Endothelial cell of umbilical vein (primary cell): ENCODE measurements around the gene LRRC14B. TPM values are rescaled to one million over a fixed set of nuclear protein-coding genes. Genes with fewer than 3 reads are reported as not detected.

Experiments used
- BruUV-seq: library from RNA; stranded (reverse); fragments of 400-500 nt; replicated peaks from 2 replicates; lab custom pipeline; 2021; lab: Mats Ljungman, UMichigan
- CTCF ChIA-PET: fragments of 300-600, 350-600 bp; sonication (Branson Sonifier 250); formaldehyde crosslinking; loops from one replicate; lab custom pipeline; 2021; ENCODE audit warnings: antibody characterized with exemption, inconsistent platforms; lab: Charles Lee
- POLR2A ChIA-PET: fragments of 300-600, 350-600 bp; sonication (Branson Sonifier 250); formaldehyde crosslinking; loops from one replicate; lab custom pipeline; 2021; ENCODE audit warnings: antibody characterized with exemption, inconsistent platforms; lab: Charles Lee
- DNase-seq: peaks from one replicate; pipeline ENCODE4 v3.0.0-alpha.2; 2011; ENCODE audit warnings: low read depth, low spot score
- FAIRE-seq: peaks from 2 replicates; lab custom pipeline; 2011; peaks lifted over from hg19 to GRCh38; lab: Jason Lieb, UNC
- H2AFZ ChIP-seq: 2 replicates; pipeline ENCODE4 v1.6.0; 2012; ENCODE audit warnings: low read depth, low read length, control low read depth, inconsistent platforms
- H3K27ac ChIP-seq: 2 replicates; pipeline ENCODE4 v1.5.1; 2011; ENCODE audit warnings: low read depth, mild to moderate bottlenecking, control low read depth, low read length, moderate library complexity; ENCODE audit not compliant: insufficient read depth
- H3K27me3 ChIP-seq, 2 experiments: 2 replicates each; pipeline versions ENCODE4 v1.6.0 to v1.6.1; 2011; ENCODE audit warnings: low read length in 2 of 2, mixed read lengths in 1 of 2; ENCODE audit not compliant: control insufficient read depth in 2 of 2, insufficient read depth in 2 of 2
- H3K36me3 ChIP-seq, 2 experiments: 2 replicates in 1 of 2; 3 replicates in 1 of 2; pipeline ENCODE4 v1.5.1; 2011; ENCODE audit warnings: low read length in 2 of 2, mild to moderate bottlenecking in 1 of 2, moderate library complexity in 1 of 2; ENCODE audit not compliant: control insufficient read depth in 2 of 2, insufficient read depth in 2 of 2; ENCODE audit errors: extremely low read depth in 1 of 2
- H3K4me1 ChIP-seq: 3 replicates; pipeline ENCODE4 v1.5.1; 2011; ENCODE audit warnings: mild to moderate bottlenecking, low read length; ENCODE audit not compliant: control insufficient read depth, insufficient read depth; ENCODE audit errors: extremely low read depth
- H3K4me2 ChIP-seq: 2 replicates; pipeline ENCODE4 v1.6.1; 2011; ENCODE audit warnings: low read length, control low read depth, mixed read lengths; ENCODE audit not compliant: insufficient read depth
- H3K4me3 ChIP-seq, 3 experiments: fragments of 200-600 bp in 1 of 3; sonication (generic), shearing (Covaris generic) in 1 of 3; replicated peaks in 1 of 3; 2 replicates each; pipeline ENCODE4 v1.5.1; 2011 to 2016; ENCODE audit warnings: control low read depth in 3 of 3, low read length in 3 of 3, mild to moderate bottlenecking in 2 of 3, inconsistent platforms in 1 of 3, low read depth in 1 of 3, moderate library complexity in 1 of 3; ENCODE audit not compliant: insufficient read depth in 1 of 3
- H3K79me2 ChIP-seq: 2 replicates; pipeline ENCODE4 v1.6.0; 2012; ENCODE audit warnings: low read length, inconsistent platforms; ENCODE audit not compliant: control insufficient read depth, insufficient read depth
- H3K9ac ChIP-seq: replicated peaks from 2 replicates; pipeline ENCODE3; 2011; ENCODE audit warnings: low read length, control low read depth; ENCODE audit not compliant: insufficient read depth; ENCODE audit errors: extremely low read depth
- H3K9me1 ChIP-seq: replicated peaks from 3 replicates; pipeline ENCODE4 v1.6.0; 2011; ENCODE audit warnings: mild to moderate bottlenecking, low read length; ENCODE audit not compliant: control insufficient read depth, insufficient read depth; ENCODE audit errors: extremely low read depth
- H3K9me3 ChIP-seq: replicated peaks from 2 replicates; pipeline ENCODE4 v1.5.1; 2012; ENCODE audit warnings: low read length, inconsistent platforms; ENCODE audit not compliant: control insufficient read depth, insufficient read depth
- H4K20me1 ChIP-seq: replicated peaks from 2 replicates; pipeline ENCODE3; 2011; ENCODE audit warnings: mild to moderate bottlenecking, low read length; ENCODE audit not compliant: control insufficient read depth, insufficient read depth; ENCODE audit errors: extremely low read depth
- CTCF ChIP-seq, 2 donors: IDR thresholded peaks; 1 replicate in 1 of 2; 2 replicates in 1 of 2; pipeline ENCODE4 v1.5.1; 2011; ENCODE audit warnings: low read length in 2 of 2, mild to moderate bottlenecking in 2 of 2, moderate library complexity in 2 of 2, control low read depth in 1 of 2, inconsistent platforms in 1 of 2, low read depth in 1 of 2; ENCODE audit not compliant: insufficient read depth in 1 of 2; ENCODE audit errors: extremely low read depth in 1 of 2
- EZH2 ChIP-seq: IDR thresholded peaks from 2 replicates; pipeline ENCODE4 v1.6.1; 2012; ENCODE audit warnings: borderline replicate concordance, low read depth, mild to moderate bottlenecking, moderate library complexity, low read length, inconsistent platforms; ENCODE audit not compliant: severe bottlenecking
- FOS ChIP-seq: IDR thresholded peaks from 2 replicates; pipeline ENCODE4 v1.6.1; 2011; ENCODE audit warnings: mild to moderate bottlenecking, low read length, moderate library complexity, borderline replicate concordance; ENCODE audit not compliant: insufficient read depth
- MYC ChIP-seq: IDR thresholded peaks from one replicate; pipeline ENCODE4 v1.6.1; 2011; ENCODE audit warnings: mild to moderate bottlenecking, low read depth, low read length
- POLR2A ChIP-seq: IDR thresholded peaks from 2 replicates; pipeline ENCODE4 v1.6.1; 2012; ENCODE audit warnings: low read depth, mild to moderate bottlenecking, control low read depth, low read length
- dilution Hi-C: fragments of 300-500 bp; cut with MboI; formaldehyde crosslinking; loops from one replicate; pipeline ENCODE4 v1.15.0; 2019; ENCODE audit warnings: low sequenced_read_pairs; ENCODE audit not compliant: extremely low pct_ligation_motif_present
- intact Hi-C: fragments of 100-400 bp; cut with micrococcal nuclease; formaldehyde crosslinking; loops from one replicate; pipeline ENCODE4 v1.10.0; 2022
- polyA plus RNA-seq, 4 experiments: library from polyadenylated mRNA; depleted of rRNA in 3 of 4; stranded (reverse) in 3 of 4; unstranded in 1 of 4; fragments of >200 nt; gene quantifications; 2 replicates each; pipeline versions ENCODE4 v1.2.1 to v1.2.3, GENCODE V29; 2011 to 2012; ENCODE audit warnings: missing spikeins in 1 of 4
- total RNA-seq: library from RNA; stranded (reverse); gene quantifications from 2 replicates; pipeline ENCODE4 v1.2.3, GENCODE V29; 2021

LRRC14B gene
- total and polyA plus RNA-seq, 2 donors (not counting 3 experiments of a cell fraction or from before 2014, with no cell fraction given) = not detected

GRCh38 chr5:160173-160510, 31.2 kb upstream of the LRRC14B start:
- no peaks in the 10 kb centered on the region for H3K79me2 ChIP-seq
- DNase-seq (no peak), FAIRE-seq (no peak)
- ChIA-PET CTCF (no interaction called here), POLR2A (no interaction called here)
- no TSS peak for BruUV-seq
- no peaks in the 10 kb centered on the region for H3K9me3 ChIP-seq
- H3K27ac ChIP-seq = no peak overlapping the region
- no peaks in the 10 kb centered on the region for H3K9me1 ChIP-seq
- dilution Hi-C loops (no loop called here), intact Hi-C loops (no loop called here)
- no peaks in the 10 kb centered on the region for H3K4me1 ChIP-seq
- no peak overlapping the region for H3K4me3 ChIP-seq
- no peaks in the 10 kb centered on the region for H4K20me1 ChIP-seq
- no peak overlapping the region for H3K4me2 ChIP-seq
- TF ChIP-seq POLR2A (no peak), FOS (no peak)
- H3K27me3 ChIP-seq = no peaks in the 10 kb centered on the region
- no peak overlapping the region for H3K9ac ChIP-seq
- H3K36me3 ChIP-seq = no peaks in the 10 kb centered on the region
- no peak overlapping the region for H2AFZ ChIP-seq

DNA sequence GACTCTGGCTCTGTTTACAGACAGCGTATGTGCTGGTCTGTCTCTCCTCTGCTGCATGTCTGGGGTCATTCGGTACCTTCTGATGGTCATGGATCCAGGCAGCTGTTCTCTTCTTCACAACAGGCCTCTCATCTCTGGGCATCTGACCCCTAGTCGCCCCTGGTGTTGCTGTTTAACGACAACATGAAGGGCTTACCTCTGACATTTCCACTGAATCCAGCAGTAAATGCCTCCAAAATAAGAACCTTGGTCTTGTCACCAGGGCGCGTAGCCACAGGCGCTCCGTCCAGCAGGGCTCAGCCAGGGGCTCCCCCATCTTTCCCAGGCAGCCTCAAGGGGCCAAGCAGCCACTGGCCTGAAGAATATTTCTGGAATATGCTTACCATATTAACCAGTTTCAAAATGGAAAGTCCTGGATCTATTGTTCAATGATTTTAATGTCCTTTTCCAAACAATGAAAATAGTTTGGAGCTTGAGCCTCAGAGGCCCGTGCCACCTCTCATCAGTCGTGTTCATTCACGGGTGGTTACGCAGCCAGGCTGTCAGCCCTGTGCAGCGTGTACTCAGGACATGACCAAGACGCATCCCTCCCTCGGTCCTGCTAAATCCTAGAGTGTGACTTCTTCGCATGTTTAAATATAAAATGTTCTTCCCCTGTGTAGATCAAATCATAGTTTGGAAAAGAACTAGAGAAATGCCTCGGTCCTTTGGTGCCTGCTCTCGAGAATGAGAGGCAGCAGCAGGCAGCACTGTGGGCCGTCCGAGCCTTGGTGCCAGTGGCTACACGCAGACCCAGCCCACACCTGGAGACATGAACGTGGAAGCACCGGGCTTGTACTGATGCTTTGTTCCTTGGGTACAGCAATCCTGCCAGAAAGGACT, 30.1 kb upstream of the LRRC14B start:
- no peaks in the 10 kb centered on the region for H3K9me1 ChIP-seq
- no peaks in the 10 kb centered on the region for H3K9me3 ChIP-seq
- POLR2A ChIA-PET = no interaction called here
- no peaks in the 10 kb centered on the region for H3K79me2 ChIP-seq
- no peak overlapping the region for H3K27ac ChIP-seq
- FAIRE-seq = no peak
- no peak overlapping the region for H3K4me2 ChIP-seq
- dilution Hi-C loops = no loop called here
- H4K20me1 ChIP-seq = no peaks in the 10 kb centered on the region
- no TSS peak for BruUV-seq
- no peaks in the 10 kb centered on the region for H3K27me3 ChIP-seq
- no peaks in the 10 kb centered on the region for H3K36me3 ChIP-seq
- H3K4me3 ChIP-seq = no peak overlapping the region
- intact Hi-C loops = no loop called here
- no peaks in the 10 kb centered on the region for H3K4me1 ChIP-seq
- no peak overlapping the region for H2AFZ ChIP-seq
- CTCF ChIA-PET = no interaction called here
- H3K9ac ChIP-seq = no peak overlapping the region
- TF ChIP-seq MYC (no peak), EZH2 (no peak), CTCF (IDR thresholded peaks at IDR 0.05; ENCODE audit: extremely low read depth in 1 of 2, insufficient read depth in 1 of 2, low read depth in 1 of 2, low read length in 2 of 2) (no peak)
- DNase-seq = no peak
